GM12878 (cell line): ENCODE results near the gene NOXA1. TPM values are rescaled to one million over a fixed set of nuclear protein-coding genes. Genes with fewer than 3 reads are reported as not detected.

Experiments used
- ATAC-seq: fragments of 200-7000 bp; cut with Tn5 transposase; 3 replicates; pipeline ENCODE4 v1.9.1; 2020; ENCODE audit warnings: mild to moderate bottlenecking, moderate library complexity
- BruUV-seq: library from RNA; stranded (reverse); fragments of 400-500 nt; replicated peaks from 2 replicates; lab custom pipeline; 2021; lab: Mats Ljungman, UMichigan
- CTCF ChIA-PET: fragments of 300-600 bp; sonication (Branson Sonifier 250); formaldehyde crosslinking; extraction: SDS; loops from one replicate; lab custom pipeline; 2021; ENCODE audit warnings: inconsistent platforms; lab: Yijun Ruan, JAX
- POLR2A ChIA-PET: fragments of 350-600 bp; formaldehyde crosslinking; extraction: SDS; loops from one replicate; lab custom pipeline; 2021; ENCODE audit warnings: inconsistent platforms; lab: Charles Lee
- RAD21 ChIA-PET: fragments of 300-600 bp; sonication (Branson Sonifier 250); formaldehyde crosslinking; loops from one replicate; lab custom pipeline; 2023; ENCODE audit warnings: antibody characterized with exemption; ENCODE audit not compliant: unreplicated experiment; lab: Charles Lee
- SMC1A ChIA-PET: fragments of 300-600 bp; sonication (Branson Sonifier 250); formaldehyde crosslinking; loops from one replicate; lab custom pipeline; 2023; ENCODE audit not compliant: unreplicated experiment, uncharacterized antibody; lab: Charles Lee
- DNase-seq: peaks from one replicate; pipeline ENCODE4 v3.0.0-alpha.2; 2011; ENCODE audit warnings: low read depth, low spot score
- FAIRE-seq: peaks from 3 replicates; lab custom pipeline; 2011; peaks lifted over from hg19 to GRCh38; lab: Jason Lieb, UNC
- H2AFZ ChIP-seq: 2 replicates; pipeline ENCODE4 v1.6.0; 2011; ENCODE audit warnings: low read depth, low read length, control low read depth; ENCODE audit not compliant: control insufficient read depth
- H3K27ac ChIP-seq: 2 replicates; pipeline ENCODE4 v1.5.1; 2011; ENCODE audit warnings: control low read depth; ENCODE audit not compliant: control insufficient read depth, insufficient read depth
- H3K27me3 ChIP-seq, 2 experiments: replicated peaks in 1 of 2; 2 replicates each; pipeline versions ENCODE4 v1.6.0 to v1.6.1; 2011; ENCODE audit warnings: low read length in 1 of 2; ENCODE audit not compliant: control insufficient read depth in 2 of 2, insufficient read depth in 2 of 2
- H3K36me3 ChIP-seq, 2 experiments: 2 replicates each; pipeline ENCODE4 v1.5.1; 2011; ENCODE audit warnings: low read length in 1 of 2; ENCODE audit not compliant: control insufficient read depth in 2 of 2, insufficient read depth in 2 of 2
- H3K4me1 ChIP-seq: 2 replicates; pipeline ENCODE4 v1.6.1; 2011; ENCODE audit warnings: mild to moderate bottlenecking, low read length, moderate library complexity, mixed read lengths; ENCODE audit not compliant: control insufficient read depth, insufficient read depth
- H3K4me2 ChIP-seq: 2 replicates; pipeline ENCODE4 v1.6.0; 2011; ENCODE audit warnings: control low read depth; ENCODE audit not compliant: control insufficient read depth, insufficient read depth
- H3K4me3 ChIP-seq: fragments of 200-600 bp; sonication (generic); 2 replicates; pipeline ENCODE4 v1.5.1; 2016
- H3K79me2 ChIP-seq: 2 replicates; pipeline ENCODE4 v1.6.0; 2011; ENCODE audit warnings: low read length; ENCODE audit not compliant: control insufficient read depth, insufficient read depth
- H3K9ac ChIP-seq: 2 replicates; pipeline ENCODE4 v1.8.0; 2011; ENCODE audit warnings: low read length, control low read depth, mixed read lengths; ENCODE audit not compliant: control insufficient read depth, insufficient read depth
- H3K9me3 ChIP-seq: replicated peaks from 3 replicates; pipeline ENCODE4 v1.5.1; 2011; ENCODE audit warnings: mild to moderate bottlenecking, low read length; ENCODE audit not compliant: control insufficient read depth, insufficient read depth
- H4K20me1 ChIP-seq: 2 replicates; pipeline ENCODE4 v1.6.0; 2011; ENCODE audit not compliant: control insufficient read depth, insufficient read depth
- ASH2L ChIP-seq: fragments of 300-600, 200-600 bp; sonication (generic); IDR thresholded peaks from 2 replicates; pipeline ENCODE4 v1.6.1; 2017; ENCODE audit warnings: low read depth, mild to moderate bottlenecking, borderline replicate concordance
- BACH1 ChIP-seq: fragments of 450-650 bp; IDR thresholded peaks from 2 replicates; pipeline ENCODE4 v1.6.1; 2017; ENCODE audit warnings: mild to moderate bottlenecking, borderline replicate concordance
- BMI1 ChIP-seq: fragments of 450-650 bp; IDR thresholded peaks from 2 replicates; pipeline ENCODE4 v1.6.1; 2016; ENCODE audit warnings: mild to moderate bottlenecking, moderate library complexity, borderline replicate concordance
- BRCA1 ChIP-seq: IDR thresholded peaks from 2 replicates; pipeline ENCODE4 v1.6.1; 2011; ENCODE audit warnings: low read depth, low read length, improper control_type of control experiment
- CBFB ChIP-seq: IDR thresholded peaks from 2 replicates; pipeline ENCODE4 v1.6.1; 2016; ENCODE audit warnings: antibody characterized with exemption, low read depth
- DPF2 ChIP-seq: fragments of 450-650 bp; IDR thresholded peaks from 2 replicates; pipeline ENCODE4 v1.6.1; 2017; ENCODE audit warnings: mild to moderate bottlenecking
- GABPA ChIP-seq: IDR thresholded peaks from 2 replicates; pipeline ENCODE4 v1.6.1; 2014; ENCODE audit warnings: antibody characterized with exemption, low read depth, mild to moderate bottlenecking, inconsistent platforms
- IKZF1 ChIP-seq: fragments of 450-650 bp; conservative IDR thresholded peaks from 2 replicates; pipeline ENCODE4 v1.6.1; 2017; ENCODE audit warnings: antibody characterized with exemption, mild to moderate bottlenecking
- KAT2A ChIP-seq: conservative IDR thresholded peaks from 2 replicates; pipeline ENCODE4 v1.6.1; 2011; ENCODE audit warnings: low read depth, low read length; ENCODE audit not compliant: control insufficient read depth
- MLLT1 ChIP-seq: fragments of 450-650 bp; IDR thresholded peaks from 2 replicates; pipeline ENCODE4 v1.6.1; 2016; ENCODE audit warnings: mild to moderate bottlenecking
- NFIC ChIP-seq: IDR thresholded peaks from 2 replicates; pipeline ENCODE4 v1.6.1; 2012; ENCODE audit warnings: low read depth, mild to moderate bottlenecking, inconsistent platforms, low read length, moderate library complexity
- NFYA ChIP-seq: IDR thresholded peaks from 2 replicates; pipeline ENCODE4 v1.6.1; 2011; ENCODE audit warnings: low read depth, mild to moderate bottlenecking, low read length, improper control_type of control experiment, borderline replicate concordance
- NR2C1 ChIP-seq: fragments of 450-650 bp; IDR thresholded peaks from 2 replicates; pipeline ENCODE4 v1.6.1; 2017; ENCODE audit warnings: antibody characterized with exemption, mild to moderate bottlenecking, moderate library complexity
- POLR2A ChIP-seq: IDR thresholded peaks from 2 replicates; pipeline ENCODE4 v1.6.1; 2011; ENCODE audit warnings: low read depth, mild to moderate bottlenecking, low read length
- POU2F2 ChIP-seq: IDR thresholded peaks from 3 replicates; pipeline ENCODE4 v1.6.1; 2011; ENCODE audit warnings: low read depth, mild to moderate bottlenecking, low read length, borderline replicate concordance
- REST ChIP-seq: IDR thresholded peaks from 2 replicates; pipeline ENCODE4 v1.6.1; 2012; ENCODE audit warnings: mild to moderate bottlenecking, low read depth, low read length
- RUNX3 ChIP-seq: IDR thresholded peaks from 2 replicates; pipeline ENCODE4 v1.6.1; 2012; ENCODE audit warnings: low read length, inconsistent platforms
- SPI1 ChIP-seq: IDR thresholded peaks from 2 replicates; pipeline ENCODE4 v1.6.1; 2011; ENCODE audit warnings: low read depth, mild to moderate bottlenecking, low read length, moderate library complexity, borderline replicate concordance; ENCODE audit not compliant: insufficient read depth
- SUZ12 ChIP-seq: fragments of 200-600 bp; sonication (generic); IDR thresholded peaks from one replicate; pipeline ENCODE4 v1.6.1; 2018; ENCODE audit warnings: antibody characterized with exemption, mild to moderate bottlenecking; ENCODE audit not compliant: unreplicated experiment
- WGBS: methylation state at CpG from one replicate; pipeline ENCODE4 v1.1.6; 2016; ENCODE audit warnings: low lambda C conversion rate; ENCODE audit not compliant: insufficient replicate concordance, insufficient coverage; ENCODE audit errors: missing lambda C conversion rate; 5-methylcytosine and 5-hydroxymethylcytosine counted together
- in situ Hi-C: fragments of 300-500 bp; cut with MboI; formaldehyde crosslinking; loops from 9 replicates; pipeline ENCODE4 v1.14.3; 2018; ENCODE audit warnings: mixed read lengths
- intact Hi-C: fragments of 100-400 bp; cut with micrococcal nuclease; formaldehyde crosslinking; loops from one replicate; pipeline ENCODE4 v1.14.2; 2022; ENCODE audit not compliant: unreplicated experiment
- polyA plus RNA-seq, 11 experiments: library from polyadenylated mRNA; depleted of rRNA in 4 of 11; unstranded in 6 of 11; stranded (reverse) in 5 of 11; fragments of >200 nt; fragmentation: Nextera tagmentation in 4 of 11; fragmentation: Illumina TruSeq in 1 of 11; extraction: Ambion mirVana in 4 of 11; extraction: Trizol in 1 of 11; gene quantifications; 1 replicate in 1 of 11; 2 replicates in 10 of 11; pipeline versions ENCODE4 v1.2.1 to v1.2.3, GENCODE V29; 2011 to 2016; ENCODE audit warnings: inconsistent platforms in 2 of 11, missing spikeins in 2 of 11, low read depth in 1 of 11
- total RNA-seq, 4 experiments: library from RNA; depleted of rRNA in 3 of 4; stranded (reverse); fragments of >200 nt in 3 of 4; fragmentation: Illumina TruSeq in 1 of 4; extraction: Trizol in 1 of 4; gene quantifications; 2 replicates each; pipeline versions ENCODE4 v1.2.1 to v1.2.3, GENCODE V29; 2013 to 2021
- TF ChIP-seq, protein P1 (sequence below): IDR thresholded peaks from 2 replicates; pipeline ENCODE4 v1.6.1; 2012; ENCODE audit warnings: low read length, inconsistent platforms

The NOXA1 gene
- total and polyA plus RNA-seq, 10 of the 15 experiments (the other 5 are each of a cell fraction or from before 2014, with no cell fraction given), result 0.08 to 0.20 TPM; not detected in 8

DNA sequence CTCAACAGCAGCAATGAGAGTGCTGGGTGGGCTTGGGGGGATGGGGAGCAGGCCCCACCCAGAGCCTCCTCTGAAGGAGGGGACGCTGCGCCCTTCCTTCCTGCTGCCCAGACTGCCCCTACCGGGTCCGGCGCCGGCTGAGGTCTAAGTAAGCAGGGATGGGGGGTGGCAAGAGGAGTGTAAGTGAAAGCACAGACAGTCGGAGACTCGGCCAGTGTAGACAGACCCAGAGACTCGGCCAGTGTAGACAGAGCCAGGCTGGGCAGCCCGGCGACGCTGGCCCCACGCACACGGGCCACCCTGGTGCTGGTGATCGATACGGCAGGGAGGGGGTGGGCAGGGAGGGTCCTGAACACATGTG, 25.4 kb downstream of the NOXA1 start:
- no peak for ATAC-seq
- 81% methylated on average over 14 of the region's 16 CpGs for WGBS
- TF ChIP-seq MLLT1, result no peak
- TF ChIP-seq REST, result no peak
- TF ChIP-seq POU2F2, result no peak
- TF ChIP-seq SPI1, result no peak
- TF ChIP-seq DPF2, result no peak
- no peak for TF ChIP-seq BRCA1
- no peak for TF ChIP-seq CBFB
- TF ChIP-seq NFIC, result no peak
- no peak for TF ChIP-seq SUZ12
- no peak for TF ChIP-seq RUNX3
- no peak for TF ChIP-seq NFYA
- TF ChIP-seq NR2C1, result no peak
- TF ChIP-seq GABPA, result no peak
- no peak for TF ChIP-seq BMI1
- TF ChIP-seq KAT2A, result no peak
- TF ChIP-seq BACH1, result no peak
- TF ChIP-seq IKZF1, result no peak
- no peak for TF ChIP-seq ASH2L
- TF ChIP-seq, protein P1, sequence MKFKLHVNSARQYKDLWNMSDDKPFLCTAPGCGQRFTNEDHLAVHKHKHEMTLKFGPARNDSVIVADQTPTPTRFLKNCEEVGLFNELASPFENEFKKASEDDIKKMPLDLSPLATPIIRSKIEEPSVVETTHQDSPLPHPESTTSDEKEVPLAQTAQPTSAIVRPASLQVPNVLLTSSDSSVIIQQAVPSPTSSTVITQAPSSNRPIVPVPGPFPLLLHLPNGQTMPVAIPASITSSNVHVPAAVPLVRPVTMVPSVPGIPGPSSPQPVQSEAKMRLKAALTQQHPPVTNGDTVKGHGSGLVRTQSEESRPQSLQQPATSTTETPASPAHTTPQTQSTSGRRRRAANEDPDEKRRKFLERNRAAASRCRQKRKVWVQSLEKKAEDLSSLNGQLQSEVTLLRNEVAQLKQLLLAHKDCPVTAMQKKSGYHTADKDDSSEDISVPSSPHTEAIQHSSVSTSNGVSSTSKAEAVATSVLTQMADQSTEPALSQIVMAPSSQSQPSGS, result no peak
- TF ChIP-seq POLR2A, result no peak
- TF ChIP-seq, all 136 proteins: peak for 0
- Histone ChIP-seq H3K36me3 (no peaks in the 10 kb centered on the region), H3K27ac (no peak overlapping the region), H3K9me3 (no peaks in the 10 kb centered on the region), H4K20me1 (no peaks in the 10 kb centered on the region), H3K9ac (no peak overlapping the region), H3K27me3 (no peaks in the 10 kb centered on the region), H3K4me1 (peaks cover 8% of the 10 kb centered on the region), H3K79me2 (no peaks in the 10 kb centered on the region), H3K4me3 (no peak overlapping the region), H2AFZ (no peak overlapping the region), H3K4me2 (no peak overlapping the region)
- ChIA-PET CTCF (no interaction called here), SMC1A (no interaction called here), POLR2A (interaction anchor here (1.0 kb wide), 1 partner anchor 25 kb away, joined by 3 read pairs; the partner anchor contains the start of genes EXD3 and NOXA1), RAD21 (no interaction called here)
- intact Hi-C loops, result no loop called here
- in situ Hi-C loops, result loop anchor here (5.0 kb wide), 1 partner anchor 156 kb away; no protein-coding TSS in a partner anchor
- DNase-seq, result no peak
- FAIRE-seq, result no peak
- no TSS peak for BruUV-seq
